ENCODE data around the gene DBI. TPM values are rescaled to one million over a fixed set of nuclear protein-coding genes. Genes with fewer than 3 reads are reported as not detected.
"Not testable (repeated sequence)": the region's sequence is repeated elsewhere in the genome, so short reads cannot be mapped to it uniquely, and the experiment has no call there.

Gene DBI
- total RNA-seq, 1 donor from 2014 or later = 59.2 TPM

- Mint-ChIP-seq H3K27me3 (ENCODE audit: unreplicated experiment) (peaks cover 42% of the 10 kb centered on the region), H3K36me3 (ENCODE audit: unreplicated experiment) (no peaks in the 10 kb centered on the region), H3K9me3 (ENCODE audit: unreplicated experiment) (no peaks in the 10 kb centered on the region), H3K4me3 (ENCODE audit: unreplicated experiment) (no peak overlapping the region), H3K4me1 (ENCODE audit: unreplicated experiment) (no peaks in the 10 kb centered on the region), H3K27ac (ENCODE audit: unreplicated experiment) (no peak overlapping the region)
- no peak for TF ChIP-seq CTCF (IDR thresholded peaks at IDR 0.05)
- no peak for DNase-seq (ENCODE audit: extremely low spot score, unreplicated experiment)
These were observed 35.3 kb downstream of the DBI start for GRCh38 chr2:119402106-119402505.

GRCh38 chr2:119402645-119403560 lies 36.1 kb downstream of the DBI start:
- Mint-ChIP-seq H3K4me3 (ENCODE audit: unreplicated experiment) (no peak overlapping the region), H3K4me1 (ENCODE audit: unreplicated experiment) (no peaks in the 10 kb centered on the region), H3K27ac (ENCODE audit: unreplicated experiment) (no peak overlapping the region), H3K9me3 (ENCODE audit: unreplicated experiment) (no peaks in the 10 kb centered on the region), H3K27me3 (ENCODE audit: unreplicated experiment) (peaks cover 42% of the 10 kb centered on the region), H3K36me3 (ENCODE audit: unreplicated experiment) (no peaks in the 10 kb centered on the region)
- DNase-seq (ENCODE audit: extremely low spot score, unreplicated experiment) = peak; percentile 25
- TF ChIP-seq CTCF (IDR thresholded peaks at IDR 0.05) = no peak

GRCh38 chr2:119403618-119404017 lies 36.8 kb downstream of the DBI start:
- not testable (repeated sequence) for H3K36me3 Mint-ChIP-seq (ENCODE audit: unreplicated experiment); DNase-seq (ENCODE audit: extremely low spot score, unreplicated experiment); H3K4me1 Mint-ChIP-seq (ENCODE audit: unreplicated experiment); H3K27ac Mint-ChIP-seq (ENCODE audit: unreplicated experiment); H3K9me3 Mint-ChIP-seq (ENCODE audit: unreplicated experiment); H3K4me3 Mint-ChIP-seq (ENCODE audit: unreplicated experiment)
- peaks cover 38% of the 10 kb centered on the region for H3K27me3 Mint-ChIP-seq (ENCODE audit: unreplicated experiment)

- no peak overlapping the region for H3K27ac Mint-ChIP-seq (ENCODE audit: unreplicated experiment)
- H3K9me3 Mint-ChIP-seq (ENCODE audit: unreplicated experiment) = no peaks in the 10 kb centered on the region
- H3K27me3 Mint-ChIP-seq (ENCODE audit: unreplicated experiment) = peaks cover 33% of the 10 kb centered on the region
- H3K36me3 Mint-ChIP-seq (ENCODE audit: unreplicated experiment) = no peaks in the 10 kb centered on the region
- no peak overlapping the region for H3K4me3 Mint-ChIP-seq (ENCODE audit: unreplicated experiment)
- no peak for DNase-seq (ENCODE audit: extremely low spot score, unreplicated experiment)
- no peak for TF ChIP-seq CTCF (IDR thresholded peaks at IDR 0.05)
- no peaks in the 10 kb centered on the region for H3K4me1 Mint-ChIP-seq (ENCODE audit: unreplicated experiment)
These were observed 38.4 kb downstream of the DBI start for GRCh38 chr2:119405151-119405550.

GRCh38 chr2:119407430-119408220 lies 40.8 kb downstream of the DBI start:
- Mint-ChIP-seq H3K9me3 (ENCODE audit: unreplicated experiment) (no peaks in the 10 kb centered on the region), H3K4me1 (ENCODE audit: unreplicated experiment) (no peaks in the 10 kb centered on the region), H3K36me3 (ENCODE audit: unreplicated experiment) (no peaks in the 10 kb centered on the region), H3K27ac (ENCODE audit: unreplicated experiment) (no peak overlapping the region), H3K4me3 (ENCODE audit: unreplicated experiment) (no peak overlapping the region), H3K27me3 (ENCODE audit: unreplicated experiment) (peaks cover 39% of the 10 kb centered on the region)
- TF ChIP-seq CTCF (IDR thresholded peaks at IDR 0.05) = peak; percentile 87
- no peak for DNase-seq (ENCODE audit: extremely low spot score, unreplicated experiment)

All from osteocyte (in vitro differentiated cells).